Frontal cortex (tissue), 4 donors: ENCODE results near the gene SERTM1. TPM values are rescaled to one million over a fixed set of nuclear protein-coding genes. Genes with fewer than 3 reads are reported as not detected.

ENCODE experiments used
- DNase-seq, 2 donors: peaks; one replicate each; pipeline ENCODE4 v3.0.0; 2012; ENCODE audit warnings: low spot score in 2 of 2
- FAIRE-seq: peaks from 2 replicates; lab custom pipeline; 2012; peaks lifted over from hg19 to GRCh38; lab: Jason Lieb, UNC
- total RNA-seq: library from RNA; depleted of rRNA; stranded (reverse); fragments of >200 nt; gene quantifications from one replicate; pipeline ENCODE4 v1.2.3, GENCODE V29; 2014
- donor health status: control.
- donor health status: control.
- donor health status: control.

The SERTM1 gene
- total RNA-seq, 1 donor from 2014 or later, result 8.6 TPM

- FAIRE-seq, result no peak
- DNase-seq, result no peak
These were observed 35.5 kb downstream of the SERTM1 start for GRCh38 chr13:36709136-36709890.

GRCh38 chr13:36710396-36710795, 36.6 kb downstream of the SERTM1 start:
- DNase-seq (no peak), FAIRE-seq (no peak)

- FAIRE-seq, result no peak
- DNase-seq, result no peak
These were observed 38.5 kb downstream of the SERTM1 start for GRCh38 chr13:36712290-36712689.

DNA sequence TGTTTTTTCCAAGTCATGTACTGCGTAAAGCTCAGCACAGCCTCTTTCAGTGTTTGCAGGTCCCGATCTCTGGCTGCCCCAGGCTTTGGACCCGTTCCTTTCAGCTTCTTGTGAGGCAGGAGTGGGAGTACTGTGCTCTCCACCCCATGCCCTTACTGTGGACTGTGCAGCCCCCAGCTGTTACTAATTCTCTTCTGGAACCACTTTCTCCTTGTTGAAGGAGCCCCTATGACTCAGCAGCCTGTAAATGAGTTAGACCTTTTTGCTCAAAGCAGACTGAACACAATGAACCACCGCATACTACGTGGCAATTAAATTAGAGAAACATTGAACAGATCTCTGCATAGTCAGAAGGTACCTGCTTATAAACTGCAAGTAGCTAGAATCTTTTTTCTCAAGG, 39.0 kb downstream of the SERTM1 start:
- DNase-seq, result no peak
- FAIRE-seq, result no peak

- DNase-seq, result no peak
- FAIRE-seq, result no peak
These were observed 40.1 kb downstream of the SERTM1 start for GRCh38 chr13:36713887-36714286.

DNA sequence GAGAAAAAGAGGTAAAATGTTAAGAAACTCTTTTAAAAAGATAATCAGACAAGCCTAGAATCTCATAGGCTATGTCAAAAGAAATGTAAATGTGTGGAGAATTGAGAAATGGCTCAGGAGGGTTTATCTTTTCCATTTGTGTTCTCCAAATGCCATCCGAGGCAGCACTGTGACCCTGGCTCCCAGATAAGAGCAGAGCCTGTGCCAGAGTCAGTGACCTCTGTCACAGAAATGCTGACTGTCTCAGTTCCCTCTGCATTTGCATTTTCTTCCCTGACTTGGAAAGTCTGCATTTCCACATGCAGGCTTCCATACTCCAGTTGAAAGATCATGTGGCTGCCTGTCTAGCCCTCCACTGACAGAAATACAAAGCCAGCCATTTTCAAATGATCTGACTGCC, 42.0 kb downstream of the SERTM1 start:
- no peak for FAIRE-seq
- no peak for DNase-seq

DNA sequence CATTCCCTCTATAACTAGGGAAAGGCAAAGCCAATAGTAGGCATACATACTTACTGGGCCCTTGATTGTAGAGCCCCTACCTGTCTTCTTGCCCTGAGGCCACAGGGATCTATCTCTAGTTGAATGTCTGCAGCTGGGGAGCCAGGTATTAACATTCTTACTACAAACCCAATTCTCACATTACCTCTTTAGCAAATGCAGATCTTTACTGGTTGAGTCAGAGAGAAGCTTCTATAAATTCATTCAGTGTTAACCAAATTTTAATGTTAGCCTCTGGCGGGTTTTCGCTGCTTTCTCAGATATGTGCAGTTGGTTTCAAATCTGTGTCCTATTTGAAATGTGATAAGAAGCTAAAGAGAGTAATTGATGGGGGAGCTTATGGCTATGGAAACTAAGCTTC, 43.2 kb downstream of the SERTM1 start:
- no peak for FAIRE-seq
- DNase-seq, result no peak

- DNase-seq, result no peak
- no peak for FAIRE-seq
These were observed 44.2 kb downstream of the SERTM1 start for GRCh38 chr13:36717966-36718545.

- no peak for FAIRE-seq
These were observed 44.9 kb downstream of the SERTM1 start for GRCh38 chr13:36718686-36719085.

DNA sequence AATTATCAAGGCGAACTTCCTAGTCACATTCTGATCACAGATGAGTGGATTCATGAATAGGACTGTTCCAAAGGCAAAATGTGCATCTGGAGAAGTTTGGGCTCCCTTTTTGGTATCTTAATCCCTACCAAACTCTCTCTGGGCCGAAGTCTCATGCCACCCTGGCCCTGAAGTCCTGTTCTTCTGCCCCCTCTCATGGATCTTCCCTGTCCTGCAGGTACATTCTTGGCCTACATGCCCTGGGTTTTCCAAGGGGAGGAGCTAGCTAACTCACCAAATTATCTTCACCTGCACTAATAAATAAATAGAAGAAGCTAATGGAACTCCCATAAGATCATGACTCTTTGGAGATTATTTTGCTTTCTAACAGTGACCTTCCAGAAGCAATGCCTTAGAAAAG, 50.3 kb downstream of the SERTM1 start:
- no peak for FAIRE-seq
- DNase-seq, result no peak

More at GRCh38 chr13:36718686-36719085, 44.9 kb downstream of the SERTM1 start:
- no peak for DNase-seq

- no peak for DNase-seq
These were observed 52.1 kb downstream of the SERTM1 start for GRCh38 chr13:36725936-36726335.

DNA sequence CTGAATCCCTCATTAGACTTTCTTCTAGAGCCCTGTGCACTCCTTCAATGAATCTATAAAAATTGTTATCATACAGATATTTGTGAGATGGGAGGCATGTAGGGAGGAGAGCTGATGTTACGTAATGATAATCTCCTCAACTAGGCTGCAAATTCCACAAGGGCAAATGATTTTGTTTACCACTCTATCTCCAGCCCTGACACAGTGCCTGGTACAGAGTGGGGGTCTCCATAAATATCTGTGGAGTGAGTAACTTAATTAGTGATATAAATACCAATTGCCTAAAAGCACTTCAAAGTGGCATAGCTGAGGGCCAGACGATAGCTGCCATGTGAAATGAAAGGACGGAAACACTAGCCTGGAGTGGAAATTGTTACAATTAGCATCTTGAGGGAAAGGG, 54.2 kb downstream of the SERTM1 start:
- FAIRE-seq, result no peak
- no peak for DNase-seq

More at GRCh38 chr13:36725936-36726335, 52.1 kb downstream of the SERTM1 start:
- FAIRE-seq, result no peak

DNA sequence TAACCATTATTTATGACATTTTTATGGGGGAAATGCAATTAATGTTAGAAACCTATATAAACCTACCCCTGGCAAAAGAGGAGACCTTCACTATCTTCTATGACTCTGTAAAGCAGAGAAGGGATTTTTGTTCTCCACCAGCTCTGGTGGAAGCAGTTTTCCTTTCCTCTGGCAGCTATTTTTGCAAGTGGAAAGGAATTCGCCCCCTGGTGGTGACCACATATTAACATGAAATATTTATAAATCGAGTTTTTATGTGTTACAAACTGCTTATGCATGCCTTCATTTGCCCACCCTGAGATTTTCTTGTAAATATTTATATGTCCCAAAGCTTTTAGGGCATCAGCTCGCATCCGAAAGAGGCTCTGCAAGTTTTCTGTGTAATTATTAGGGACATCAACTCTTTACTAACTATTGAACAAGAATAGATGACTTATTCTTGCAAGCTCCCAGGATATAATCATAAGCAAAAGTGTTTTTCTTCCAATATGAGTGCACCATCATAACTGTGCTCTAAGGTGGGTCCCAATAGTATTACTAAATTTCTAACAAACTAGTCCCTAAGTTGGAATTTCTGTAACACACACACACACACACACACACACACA, 62.4 kb downstream of the SERTM1 start:
- peak; percentile 2 to 46 for DNase-seq
- FAIRE-seq, result no peak

DNA sequence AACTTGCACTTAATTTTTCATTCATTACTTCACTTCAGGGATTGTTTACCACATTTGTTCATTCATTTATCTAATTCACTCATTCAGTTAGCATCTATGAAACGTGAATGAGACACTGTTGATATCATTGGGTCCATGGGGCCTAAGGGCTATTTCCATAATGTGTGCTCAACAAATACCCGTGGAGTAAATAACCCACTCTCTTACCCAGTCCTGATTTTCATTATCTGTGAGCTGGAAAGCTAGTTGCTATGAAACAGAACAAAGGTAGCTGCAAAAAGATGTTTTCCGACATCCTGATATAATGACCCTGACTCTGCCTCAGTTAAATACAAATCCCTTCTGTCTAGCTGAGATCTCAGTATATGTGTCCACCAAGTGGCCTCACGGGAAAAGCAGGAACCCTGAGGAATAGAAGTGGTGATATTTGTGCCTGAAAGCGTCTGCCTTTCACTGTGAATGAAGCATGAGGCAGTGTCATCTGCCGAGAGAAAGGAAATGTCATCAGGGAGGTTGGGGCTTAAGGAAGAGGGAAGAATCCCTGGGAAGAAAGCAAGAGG, 63.8 kb downstream of the SERTM1 start:
- no peak for DNase-seq
- FAIRE-seq, result no peak

DNA sequence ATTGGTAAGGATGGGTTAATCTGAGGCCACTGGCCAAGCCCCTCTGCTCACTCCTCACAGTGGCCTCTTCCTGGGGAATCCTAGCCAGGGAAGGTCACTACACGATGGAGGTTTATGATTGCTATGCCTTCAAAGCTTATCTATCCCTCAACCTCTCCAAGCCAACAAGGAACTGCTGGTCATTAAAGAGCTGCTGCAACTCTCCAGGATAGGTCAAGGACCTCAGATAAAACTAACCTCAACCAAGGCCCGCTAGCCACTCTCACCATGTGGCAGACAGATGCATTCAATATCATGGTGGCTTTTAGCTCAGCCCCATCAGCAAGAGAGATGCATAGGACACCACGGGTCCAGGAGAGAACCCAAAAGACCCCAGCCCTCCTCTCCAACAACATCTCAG, 71.6 kb downstream of the SERTM1 start:
- DNase-seq (no peak), FAIRE-seq (no peak)

GRCh38 chr13:36746051-36746450, 72.2 kb downstream of the SERTM1 start:
- DNase-seq (no peak), FAIRE-seq (no peak)

Other genes with a start within 250 kb of the SERTM1 start
- 10.2 TPM for gene CCNA1, start 241.5 kb upstream of the SERTM1 start, total RNA-seq
- 5.3 TPM for gene RFXAP, start 145.2 kb downstream of the SERTM1 start, total RNA-seq
- gene SMAD9, start 246.2 kb downstream of the SERTM1 start, total RNA-seq, result 9.8 TPM